ENCODE results near the gene TMEM115.
"Not testable (repeated sequence)": the region's sequence is repeated elsewhere in the genome, so short reads cannot be mapped to it uniquely, and the experiment has no call there.

The TMEM115 gene

GRCh38 chr3:50314342-50314741 lies 45.0 kb downstream of the TMEM115 start:
- DNase-seq = no peak

- not testable (repeated sequence) for DNase-seq
Observed at GRCh38 chr3:50312041-50312440, 47.3 kb downstream of the TMEM115 start.
